MM.1S (cell line): ENCODE measurements around the gene MPG.

Experiments
- CTCF ChIP-seq: fragments of 300-600 bp; sonication (generic); IDR thresholded peaks from 2 replicates; pipeline ENCODE4 v1.5.1; 2016; ENCODE audit warnings: antibody characterized with exemption, low read length, mixed read lengths
- EZH2 ChIP-seq: fragments of 300-600 bp; sonication (generic); optimal IDR thresholded peaks from 2 replicates; pipeline ENCODE3; 2017; ENCODE audit warnings: low read depth, mild to moderate bottlenecking, antibody characterized with exemption, low read length, mixed read lengths

GRCh38 chr16:35678-36305 lies 42.2 kb upstream of the MPG start:
- TF ChIP-seq EZH2 (no peak), CTCF (no peak)
